Activated naive CD8-positive, alpha-beta T cell (primary cell): ENCODE measurements around the gene CCDC88C.

Experiments used
- H3K27ac Mint-ChIP-seq: one replicate; pipeline ENCODE4 v1.8.0; 2021; ENCODE audit warnings: mixed read lengths
- H3K27me3 Mint-ChIP-seq: one replicate; pipeline ENCODE4 v1.8.0; 2021; ENCODE audit warnings: mixed read lengths
- H3K36me3 Mint-ChIP-seq: one replicate; pipeline ENCODE4 v1.8.0; 2021; ENCODE audit warnings: mixed read lengths
- H3K4me1 Mint-ChIP-seq: one replicate; pipeline ENCODE4 v1.8.0; 2021; ENCODE audit warnings: low read depth, mixed read lengths
- H3K4me3 Mint-ChIP-seq: one replicate; pipeline ENCODE4 v1.8.0; 2021; ENCODE audit warnings: mild to moderate bottlenecking, mixed read lengths
- H3K9me3 Mint-ChIP-seq: one replicate; pipeline ENCODE4 v1.8.0; 2021; ENCODE audit warnings: low read depth, mixed read lengths

CCDC88C gene

DNA sequence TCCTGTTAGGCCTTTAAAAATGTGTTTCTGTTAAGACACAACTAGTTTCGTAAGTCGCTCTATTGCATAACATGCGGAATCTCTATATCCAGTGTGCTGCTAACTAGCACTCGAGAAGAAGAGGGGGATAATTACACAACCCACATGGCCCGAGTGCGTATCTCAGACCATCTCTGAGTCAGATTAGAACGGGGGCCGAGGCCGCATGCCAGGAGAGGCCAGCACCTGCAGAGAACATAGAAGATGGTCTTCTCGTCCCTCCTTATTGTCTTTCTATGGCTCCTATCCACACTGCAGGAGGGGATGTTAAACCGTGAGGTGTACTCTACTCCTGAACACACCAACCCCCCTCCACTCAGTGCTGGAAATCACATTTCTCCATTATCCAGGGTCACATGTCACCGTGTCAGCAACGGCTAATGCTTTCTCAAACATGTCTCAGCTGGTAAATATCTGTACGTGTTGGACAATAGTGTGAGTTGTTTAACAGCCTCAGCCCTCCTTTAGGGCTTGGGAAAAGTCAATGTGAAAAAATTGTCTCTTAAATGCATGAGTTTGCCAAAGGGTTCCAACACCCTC, 56.3 kb downstream of the CCDC88C start:
- Mint-ChIP-seq H3K27ac (peak overlapping the region; percentile 74), H3K4me1 (peaks cover 82% of the 10 kb centered on the region)

GRCh38 chr14:91360490-91361232, 57.0 kb downstream of the CCDC88C start:
- peak overlapping the region; percentile 74 for H3K27ac Mint-ChIP-seq
- H3K9me3 Mint-ChIP-seq, result no peaks in the 10 kb centered on the region
- H3K4me3 Mint-ChIP-seq, result no peak overlapping the region
- H3K4me1 Mint-ChIP-seq, result peaks cover 83% of the 10 kb centered on the region
- H3K27me3 Mint-ChIP-seq, result no peaks in the 10 kb centered on the region
- H3K36me3 Mint-ChIP-seq, result peaks cover 2% of the 10 kb centered on the region

More for the DNA sequence above, 56.3 kb downstream of the CCDC88C start:
- Mint-ChIP-seq H3K4me3 (no peak overlapping the region), H3K36me3 (peaks cover 2% of the 10 kb centered on the region), H3K9me3 (no peaks in the 10 kb centered on the region), H3K27me3 (no peaks in the 10 kb centered on the region)

- no peaks in the 10 kb centered on the region for H3K9me3 Mint-ChIP-seq
- H3K27me3 Mint-ChIP-seq, result no peaks in the 10 kb centered on the region
- peaks cover 4% of the 10 kb centered on the region for H3K36me3 Mint-ChIP-seq
- H3K27ac Mint-ChIP-seq, result peak overlapping the region; percentile 46
- no peak overlapping the region for H3K4me3 Mint-ChIP-seq
- peaks cover 86% of the 10 kb centered on the region for H3K4me1 Mint-ChIP-seq
Measured at GRCh38 chr14:91358654-91359220, 58.9 kb downstream of the CCDC88C start.

DNA sequence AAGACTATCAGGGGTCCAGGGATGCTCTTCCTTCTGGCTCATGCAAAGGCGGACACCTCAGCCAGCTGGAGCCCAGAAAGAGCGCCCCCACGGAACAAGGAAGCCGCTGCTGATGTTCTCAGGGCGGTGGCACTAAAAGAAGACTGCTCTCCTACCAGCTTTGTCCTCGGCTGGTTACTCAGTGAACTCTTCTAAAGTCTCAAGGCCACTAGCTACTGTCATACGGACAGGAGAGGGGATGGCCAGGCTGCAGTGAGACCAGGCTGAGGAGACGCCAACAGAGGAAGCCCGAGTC, 59.6 kb downstream of the CCDC88C start:
- H3K36me3 Mint-ChIP-seq, result peaks cover 4% of the 10 kb centered on the region
- H3K4me3 Mint-ChIP-seq, result no peak overlapping the region
- peak overlapping the region; percentile 54 for H3K27ac Mint-ChIP-seq
- H3K4me1 Mint-ChIP-seq, result peaks cover 90% of the 10 kb centered on the region
- no peaks in the 10 kb centered on the region for H3K27me3 Mint-ChIP-seq
- no peaks in the 10 kb centered on the region for H3K9me3 Mint-ChIP-seq

DNA sequence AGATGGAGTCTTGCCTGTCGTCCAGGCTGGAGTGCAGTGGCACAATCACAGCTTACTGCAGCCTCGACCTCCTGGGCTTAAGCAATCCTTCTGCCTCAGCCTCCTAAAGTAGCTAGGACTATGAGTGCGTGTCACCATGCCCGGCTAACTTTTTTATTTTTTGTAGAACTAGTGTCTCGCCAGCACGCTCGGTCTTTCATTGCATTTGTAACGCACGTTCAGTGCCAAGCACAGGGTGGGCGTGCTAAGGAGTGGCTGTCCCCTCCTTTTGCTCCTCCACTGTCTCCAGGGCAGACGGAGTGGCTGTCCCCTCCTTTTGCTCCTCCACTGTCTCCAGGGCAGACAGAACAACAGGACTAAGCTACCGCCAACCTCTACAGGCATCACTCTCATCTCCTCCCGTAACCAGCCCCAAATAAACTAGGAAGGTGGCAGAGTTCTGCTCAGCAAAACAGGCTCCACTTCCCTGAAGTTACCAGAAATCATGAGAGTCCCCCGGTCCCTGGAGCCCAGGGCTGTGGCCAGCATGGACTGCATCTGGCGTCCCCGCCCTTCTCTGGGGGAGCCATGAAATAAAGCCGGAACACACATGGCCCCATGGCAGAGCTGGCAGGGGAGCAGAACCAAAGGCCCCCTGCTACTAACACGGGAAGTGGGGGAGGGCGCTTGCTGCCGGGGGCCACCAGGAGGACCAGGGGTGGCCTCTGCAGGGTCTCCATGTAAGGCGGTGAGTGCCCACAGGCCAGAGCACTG, 60.2 kb downstream of the CCDC88C start:
- H3K4me1 Mint-ChIP-seq, result peaks cover 90% of the 10 kb centered on the region
- no peak overlapping the region for H3K4me3 Mint-ChIP-seq
- H3K27ac Mint-ChIP-seq, result peak overlapping the region; percentile 50

GRCh38 chr14:91356181-91356763, 61.3 kb downstream of the CCDC88C start:
- Mint-ChIP-seq H3K4me1 (peaks cover 90% of the 10 kb centered on the region), H3K27ac (peak overlapping the region; percentile 88), H3K4me3 (peak overlapping the region; percentile 76), H3K9me3 (no peaks in the 10 kb centered on the region), H3K27me3 (no peaks in the 10 kb centered on the region), H3K36me3 (peaks cover 2% of the 10 kb centered on the region)

More for the DNA sequence above, 60.2 kb downstream of the CCDC88C start:
- Mint-ChIP-seq H3K27me3 (no peaks in the 10 kb centered on the region), H3K36me3 (peaks cover 4% of the 10 kb centered on the region), H3K9me3 (no peaks in the 10 kb centered on the region)

- peaks cover 90% of the 10 kb centered on the region for H3K4me1 Mint-ChIP-seq
- H3K27me3 Mint-ChIP-seq, result no peaks in the 10 kb centered on the region
- peak overlapping the region; percentile 88 for H3K27ac Mint-ChIP-seq
- H3K36me3 Mint-ChIP-seq, result peaks cover 2% of the 10 kb centered on the region
- H3K4me3 Mint-ChIP-seq, result peak overlapping the region; percentile 76
- H3K9me3 Mint-ChIP-seq, result no peaks in the 10 kb centered on the region
Measured at GRCh38 chr14:91354979-91355685, 62.5 kb downstream of the CCDC88C start.

DNA sequence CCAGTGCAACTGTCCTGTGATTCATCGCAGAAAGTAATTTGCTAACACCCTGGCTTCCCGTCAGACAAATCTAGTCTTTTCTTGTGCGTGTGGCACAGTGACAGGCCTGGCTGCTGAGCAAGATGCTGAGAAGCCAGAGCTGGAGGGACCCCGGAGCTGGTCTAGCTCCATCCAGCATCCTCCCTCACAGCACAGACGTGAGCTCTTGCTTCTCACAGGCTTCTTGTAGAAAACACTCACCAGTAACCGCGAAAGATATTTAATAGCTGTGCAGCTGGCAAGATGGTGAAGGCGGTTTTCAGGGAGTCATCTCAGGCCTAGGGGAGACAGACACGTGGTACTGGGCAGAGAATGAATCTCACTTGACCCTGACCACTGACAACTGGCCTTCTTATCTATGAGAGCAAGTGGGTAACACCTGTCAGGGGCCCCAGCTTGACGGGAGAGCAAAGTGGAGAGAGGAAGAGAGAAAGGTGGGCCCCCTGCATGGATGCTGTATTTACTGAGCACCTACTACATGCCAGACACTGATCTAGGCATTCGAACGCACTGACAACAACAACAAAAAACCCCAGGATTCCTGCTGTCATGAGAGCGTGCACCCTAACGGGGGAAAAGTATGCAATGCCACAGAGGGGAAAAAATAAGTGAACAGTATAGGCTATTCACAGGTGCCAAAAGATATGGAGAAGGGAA, 63.3 kb downstream of the CCDC88C start:
- no peaks in the 10 kb centered on the region for H3K9me3 Mint-ChIP-seq
- peaks cover 2% of the 10 kb centered on the region for H3K36me3 Mint-ChIP-seq
- H3K27ac Mint-ChIP-seq, result peak overlapping the region; percentile 88
- peaks cover 94% of the 10 kb centered on the region for H3K4me1 Mint-ChIP-seq
- H3K27me3 Mint-ChIP-seq, result no peaks in the 10 kb centered on the region
- H3K4me3 Mint-ChIP-seq, result peak overlapping the region; percentile 76

DNA sequence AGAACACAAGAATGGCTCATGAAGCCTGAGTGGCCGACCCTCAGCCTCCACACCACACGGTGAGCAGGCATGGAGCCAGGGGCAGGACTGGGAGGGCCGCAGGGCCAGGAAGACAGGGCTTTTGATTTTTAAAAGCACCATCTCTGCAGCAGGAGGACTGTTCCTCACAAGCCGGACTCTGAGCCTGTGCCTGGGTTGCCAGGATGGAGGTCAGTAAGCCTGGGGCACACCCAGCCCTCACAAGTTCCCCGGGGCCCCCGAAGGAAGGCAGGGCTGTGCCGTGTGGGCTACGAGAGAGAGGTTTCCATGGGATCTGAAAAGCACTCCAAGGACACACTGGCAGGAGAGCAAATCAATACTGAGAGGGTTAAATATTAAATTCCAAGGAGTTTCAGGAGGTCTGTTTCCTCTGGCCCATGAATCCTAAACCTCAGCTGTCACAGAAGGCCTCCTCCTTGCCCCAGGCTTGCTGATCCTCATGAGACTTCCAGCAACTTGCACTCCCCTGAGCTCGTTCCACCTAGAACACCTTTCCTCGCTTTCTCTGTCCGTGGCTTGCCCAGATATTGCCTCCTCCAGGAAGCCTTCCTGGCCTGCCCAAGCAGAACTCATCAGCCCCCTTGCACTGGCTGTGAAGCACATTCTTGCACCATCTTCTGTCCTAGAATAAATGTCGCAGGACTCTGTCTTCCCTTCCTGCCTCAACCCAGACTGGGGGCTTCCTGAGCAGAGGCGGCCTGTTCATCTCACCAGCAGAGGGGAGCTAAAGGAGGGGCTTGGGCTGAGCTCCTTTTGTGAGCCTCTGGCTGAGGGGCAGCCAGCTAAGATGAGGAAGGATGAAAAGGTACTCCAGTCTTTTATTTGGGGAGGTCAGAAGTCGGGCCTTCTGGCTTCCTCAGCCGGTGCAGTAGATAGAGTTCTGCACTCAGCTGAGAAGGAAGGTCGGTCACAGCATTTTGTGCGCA, 64.6 kb downstream of the CCDC88C start:
- no peaks in the 10 kb centered on the region for H3K9me3 Mint-ChIP-seq
- H3K36me3 Mint-ChIP-seq, result peaks cover 2% of the 10 kb centered on the region

DNA sequence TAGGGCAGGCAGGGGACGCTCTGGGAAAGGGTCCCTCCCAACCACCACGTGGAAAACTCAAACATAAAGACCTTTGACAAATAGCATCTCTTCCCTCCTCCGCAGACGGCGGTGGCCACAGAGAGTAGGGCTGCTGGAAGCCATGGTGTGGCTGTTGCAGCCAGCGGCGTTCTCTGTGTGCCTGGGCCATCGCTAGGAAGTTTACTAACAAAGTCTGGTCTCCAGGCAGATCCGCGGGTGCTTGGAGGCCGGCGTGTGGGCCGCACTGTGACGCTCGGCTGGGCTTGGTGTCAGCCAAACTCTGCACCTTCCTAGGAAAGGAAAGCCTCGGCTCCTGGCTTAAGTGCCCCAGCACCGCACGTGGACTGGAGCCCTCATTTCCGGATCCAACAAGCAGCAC, 65.6 kb downstream of the CCDC88C start:
- Mint-ChIP-seq H3K36me3 (peaks cover 2% of the 10 kb centered on the region), H3K4me1 (peaks cover 96% of the 10 kb centered on the region), H3K4me3 (peak overlapping the region; percentile 82), H3K27me3 (no peaks in the 10 kb centered on the region), H3K27ac (peak overlapping the region; percentile 93), H3K9me3 (no peaks in the 10 kb centered on the region)

More for the DNA sequence above, 64.6 kb downstream of the CCDC88C start:
- no peaks in the 10 kb centered on the region for H3K27me3 Mint-ChIP-seq
- H3K4me3 Mint-ChIP-seq, result peak overlapping the region; percentile 82
- peak overlapping the region; percentile 88 for H3K27ac Mint-ChIP-seq
- H3K4me1 Mint-ChIP-seq, result peaks cover 95% of the 10 kb centered on the region

DNA sequence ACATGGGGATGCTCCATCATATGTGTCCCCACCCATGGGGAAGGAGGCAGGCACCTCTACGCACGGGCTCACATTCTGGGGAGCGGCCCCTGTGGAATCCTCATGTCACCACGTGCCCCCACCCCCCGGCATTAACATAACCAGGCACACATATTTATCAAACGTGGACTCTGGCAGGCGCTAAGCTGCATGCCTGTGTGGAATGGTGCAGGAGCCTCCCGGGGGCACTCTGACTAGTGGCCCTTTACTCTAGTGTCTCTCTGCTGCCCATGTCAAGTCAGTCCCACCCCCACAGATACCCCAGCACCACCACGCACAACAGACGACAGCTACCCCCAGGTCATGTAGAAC, 66.1 kb downstream of the CCDC88C start:
- H3K27me3 Mint-ChIP-seq, result no peaks in the 10 kb centered on the region
- H3K36me3 Mint-ChIP-seq, result peaks cover 2% of the 10 kb centered on the region
- peak overlapping the region; percentile 82 for H3K4me3 Mint-ChIP-seq
- H3K4me1 Mint-ChIP-seq, result peaks cover 96% of the 10 kb centered on the region
- peak overlapping the region; percentile 93 for H3K27ac Mint-ChIP-seq
- no peaks in the 10 kb centered on the region for H3K9me3 Mint-ChIP-seq

DNA sequence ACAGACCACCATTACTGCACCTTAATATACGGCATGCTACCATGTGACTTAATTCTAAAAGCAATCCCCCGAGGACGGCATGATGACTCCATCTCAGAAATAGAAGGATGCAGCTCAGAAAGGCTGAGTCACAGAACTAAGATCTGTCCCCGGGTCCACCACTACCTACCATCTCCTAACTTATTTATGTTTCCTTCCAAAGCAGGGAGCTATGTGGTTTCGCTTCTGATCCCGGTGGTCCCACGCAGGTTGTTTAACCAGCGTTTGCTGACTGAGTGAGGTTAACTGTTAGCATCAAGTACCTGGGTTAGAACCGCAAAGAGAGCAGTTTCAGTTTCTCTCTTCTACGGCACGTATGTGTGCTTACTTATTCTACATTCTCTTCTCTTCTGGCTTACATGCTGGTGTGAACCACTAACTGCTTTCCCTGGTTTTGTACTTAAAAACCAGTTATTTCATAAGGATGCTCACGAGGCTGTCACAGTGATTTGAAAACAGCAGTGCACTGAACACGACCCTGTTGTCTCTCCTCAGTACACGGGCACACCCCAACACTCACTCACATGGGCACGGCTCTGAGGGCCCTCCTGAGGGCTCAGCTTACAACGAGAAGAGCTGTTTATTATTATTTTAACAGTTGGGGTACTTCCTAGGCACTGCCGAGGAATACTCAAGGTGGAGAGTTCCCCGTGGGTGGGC, 66.7 kb downstream of the CCDC88C start:
- Mint-ChIP-seq H3K36me3 (peaks cover 2% of the 10 kb centered on the region), H3K4me1 (peaks cover 96% of the 10 kb centered on the region), H3K9me3 (no peaks in the 10 kb centered on the region), H3K27ac (peak overlapping the region; percentile 93), H3K4me3 (peak overlapping the region; percentile 82), H3K27me3 (no peaks in the 10 kb centered on the region)

DNA sequence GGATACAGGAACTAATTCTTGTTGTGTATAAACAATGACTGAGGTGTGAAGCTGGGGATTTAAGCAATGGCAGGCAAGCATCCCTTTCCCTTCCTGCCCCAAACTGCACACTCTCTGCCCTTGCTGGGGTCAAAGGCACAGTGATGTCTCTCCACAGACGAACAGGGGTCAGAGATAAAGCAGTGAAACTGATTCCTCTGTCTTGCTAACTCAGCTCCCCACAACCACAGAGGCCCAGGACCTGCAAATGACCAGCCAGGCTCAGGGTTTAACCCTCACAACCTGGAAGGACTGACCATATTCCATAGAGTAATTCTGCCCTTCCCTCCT, 67.2 kb downstream of the CCDC88C start:
- H3K9me3 Mint-ChIP-seq, result no peaks in the 10 kb centered on the region
- peaks cover 2% of the 10 kb centered on the region for H3K36me3 Mint-ChIP-seq
- H3K4me1 Mint-ChIP-seq, result peaks cover 93% of the 10 kb centered on the region
- no peaks in the 10 kb centered on the region for H3K27me3 Mint-ChIP-seq
- peak overlapping the region; percentile 82 for H3K4me3 Mint-ChIP-seq
- H3K27ac Mint-ChIP-seq, result peak overlapping the region; percentile 93
